ENCODE results near the gene MAP3K9.

MAP3K9 gene

DNA sequence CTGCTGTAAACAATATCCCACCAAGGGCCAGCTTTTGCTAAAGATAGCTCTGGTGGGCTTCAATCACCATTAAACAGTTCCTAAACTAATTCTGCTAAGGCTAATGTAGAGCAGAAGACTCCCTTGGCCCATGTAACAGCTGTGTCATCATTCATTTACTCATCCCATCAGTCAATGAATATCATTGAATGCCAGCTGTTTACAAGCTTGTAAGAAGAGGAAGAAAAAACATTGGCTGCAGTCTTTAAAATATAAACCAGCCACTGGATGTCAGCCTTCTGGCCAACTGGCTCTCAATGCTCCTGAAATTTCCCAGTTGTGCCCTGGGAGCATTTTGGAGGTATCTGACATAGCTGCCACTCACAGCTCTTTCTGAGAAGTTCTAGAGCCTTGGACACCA lies 18.0 kb upstream of the MAP3K9 start:
- H2AFZ ChIP-seq (ENCODE audit: low read length) = no peak overlapping the region
- H3K9me2 ChIP-seq (replicated peaks; ENCODE audit: low read depth, low read length) = no peaks in the 10 kb centered on the region
- no peaks in the 10 kb centered on the region for H3K27me3 ChIP-seq (ENCODE audit: insufficient read depth, low read length, poor library complexity, severe bottlenecking)
- no peak overlapping the region for H3K4me2 ChIP-seq (ENCODE audit: low read depth, low read length, poor library complexity, severe bottlenecking)
- no peaks in the 10 kb centered on the region for H3K36me3 ChIP-seq (ENCODE audit: insufficient read depth, low read length)
- H3K4me1 ChIP-seq (ENCODE audit: insufficient read depth, low read length, poor library complexity, severe bottlenecking) = peaks cover 9% of the 10 kb centered on the region
- H3K9ac ChIP-seq (ENCODE audit: low read depth, low read length, poor library complexity, severe bottlenecking) = no peak overlapping the region
- TF ChIP-seq, protein P1, sequence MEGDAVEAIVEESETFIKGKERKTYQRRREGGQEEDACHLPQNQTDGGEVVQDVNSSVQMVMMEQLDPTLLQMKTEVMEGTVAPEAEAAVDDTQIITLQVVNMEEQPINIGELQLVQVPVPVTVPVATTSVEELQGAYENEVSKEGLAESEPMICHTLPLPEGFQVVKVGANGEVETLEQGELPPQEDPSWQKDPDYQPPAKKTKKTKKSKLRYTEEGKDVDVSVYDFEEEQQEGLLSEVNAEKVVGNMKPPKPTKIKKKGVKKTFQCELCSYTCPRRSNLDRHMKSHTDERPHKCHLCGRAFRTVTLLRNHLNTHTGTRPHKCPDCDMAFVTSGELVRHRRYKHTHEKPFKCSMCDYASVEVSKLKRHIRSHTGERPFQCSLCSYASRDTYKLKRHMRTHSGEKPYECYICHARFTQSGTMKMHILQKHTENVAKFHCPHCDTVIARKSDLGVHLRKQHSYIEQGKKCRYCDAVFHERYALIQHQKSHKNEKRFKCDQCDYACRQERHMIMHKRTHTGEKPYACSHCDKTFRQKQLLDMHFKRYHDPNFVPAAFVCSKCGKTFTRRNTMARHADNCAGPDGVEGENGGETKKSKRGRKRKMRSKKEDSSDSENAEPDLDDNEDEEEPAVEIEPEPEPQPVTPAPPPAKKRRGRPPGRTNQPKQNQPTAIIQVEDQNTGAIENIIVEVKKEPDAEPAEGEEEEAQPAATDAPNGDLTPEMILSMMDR (conservative IDR thresholded peaks at IDR 0.05; ENCODE audit: low read length) = no peak
- no peak for TF ChIP-seq EZH2phosphoT487 (IDR thresholded peaks at IDR 0.05; ENCODE audit: borderline replicate concordance)
- no peaks in the 10 kb centered on the region for H3F3A ChIP-seq (ENCODE audit: low read depth)
- no peaks in the 10 kb centered on the region for H4K20me1 ChIP-seq (ENCODE audit: insufficient read depth, low read length, poor library complexity, severe bottlenecking)
- H3K4me3 ChIP-seq (ENCODE audit: low read length, poor library complexity, severe bottlenecking) = no peak overlapping the region
- H3K9me3 ChIP-seq (ENCODE audit: insufficient read depth, low read depth, low read length) = no peaks in the 10 kb centered on the region
- no peaks in the 10 kb centered on the region for H3K79me2 ChIP-seq (ENCODE audit: insufficient read depth, low read length)

DNA sequence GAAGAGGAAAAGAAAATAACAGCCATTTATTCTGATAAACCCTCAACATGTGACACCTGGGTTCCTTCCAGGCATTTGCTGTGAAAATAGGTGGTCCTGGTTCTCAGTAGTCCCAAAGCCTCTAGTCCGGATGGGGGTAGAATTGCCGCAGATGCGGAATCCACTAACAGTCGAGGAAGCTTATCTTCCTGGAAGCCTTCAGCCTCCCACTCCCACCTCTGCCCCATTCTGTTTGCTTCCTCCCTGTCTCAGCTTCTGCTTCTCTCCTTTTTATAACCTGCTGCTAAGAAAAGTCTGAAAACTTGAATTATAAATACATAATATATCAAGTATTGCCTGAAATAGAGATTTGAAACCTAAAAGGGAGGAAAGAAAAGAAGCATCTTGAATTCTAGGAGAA lies 14.0 kb upstream of the MAP3K9 start:
- H3K4me1 ChIP-seq (ENCODE audit: insufficient read depth, low read length, poor library complexity, severe bottlenecking) = peaks cover 20% of the 10 kb centered on the region
- TF ChIP-seq, protein P1 (conservative IDR thresholded peaks at IDR 0.05; ENCODE audit: low read length) = no peak
- no peak for TF ChIP-seq EZH2phosphoT487 (IDR thresholded peaks at IDR 0.05; ENCODE audit: borderline replicate concordance)
- H3K27me3 ChIP-seq (ENCODE audit: insufficient read depth, low read length, poor library complexity, severe bottlenecking) = peaks cover 11% of the 10 kb centered on the region
- no peaks in the 10 kb centered on the region for H3K79me2 ChIP-seq (ENCODE audit: insufficient read depth, low read length)
- no peaks in the 10 kb centered on the region for H3K36me3 ChIP-seq (ENCODE audit: insufficient read depth, low read length)
- peak overlapping the region; percentile 82 for H3K4me3 ChIP-seq (ENCODE audit: low read length, poor library complexity, severe bottlenecking)
- no peak overlapping the region for H2AFZ ChIP-seq (ENCODE audit: low read length)
- peak overlapping the region; percentile 78 for H3K9ac ChIP-seq (ENCODE audit: low read depth, low read length, poor library complexity, severe bottlenecking)
- H4K20me1 ChIP-seq (ENCODE audit: insufficient read depth, low read length, poor library complexity, severe bottlenecking) = no peaks in the 10 kb centered on the region
- H3K9me3 ChIP-seq (ENCODE audit: insufficient read depth, low read depth, low read length) = no peaks in the 10 kb centered on the region
- no peaks in the 10 kb centered on the region for H3K9me2 ChIP-seq (replicated peaks; ENCODE audit: low read depth, low read length)
- H3K4me2 ChIP-seq (ENCODE audit: low read depth, low read length, poor library complexity, severe bottlenecking) = peak overlapping the region; percentile 90
- H3F3A ChIP-seq (ENCODE audit: low read depth) = no peaks in the 10 kb centered on the region

DNA sequence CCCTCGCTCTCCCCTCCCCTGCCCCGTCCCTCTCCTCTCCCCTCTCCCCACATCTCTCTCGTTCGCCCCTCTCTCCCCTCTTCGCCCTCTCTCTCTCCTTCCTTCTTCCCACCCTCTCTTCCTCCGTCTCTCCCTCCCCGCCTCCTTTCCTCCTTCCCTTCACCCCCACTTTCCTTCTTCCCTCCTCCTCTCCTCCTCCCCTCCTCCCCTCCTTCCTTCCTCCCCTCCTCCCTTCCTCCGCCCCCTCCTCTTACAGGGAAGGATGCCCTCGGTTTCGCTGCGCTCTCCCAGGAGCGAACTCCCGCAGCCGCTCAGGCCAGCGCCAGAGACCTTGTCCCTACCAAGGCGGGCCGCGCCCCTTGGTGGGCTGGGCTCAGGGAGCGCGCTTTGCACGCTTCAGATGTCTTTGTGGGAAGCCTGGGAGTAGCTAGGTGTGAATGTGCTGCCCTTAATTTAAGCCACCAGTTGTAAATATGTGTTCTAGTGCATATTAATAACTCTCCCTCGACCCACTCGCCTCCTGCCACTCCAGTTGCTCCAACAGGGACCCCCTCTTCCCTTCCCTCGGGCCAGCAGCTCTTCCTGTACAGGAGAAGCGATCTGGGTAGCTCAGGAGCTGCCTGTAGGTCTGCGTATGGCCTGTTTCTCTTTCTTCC lies 13.3 kb upstream of the MAP3K9 start:
- Histone ChIP-seq H3K27me3 (ENCODE audit: insufficient read depth, low read length, poor library complexity, severe bottlenecking) (peaks cover 11% of the 10 kb centered on the region), H3K36me3 (ENCODE audit: insufficient read depth, low read length) (no peaks in the 10 kb centered on the region), H3K79me2 (ENCODE audit: insufficient read depth, low read length) (no peaks in the 10 kb centered on the region), H2AFZ (ENCODE audit: low read length) (peak overlapping the region; percentile 99), H3F3A (ENCODE audit: low read depth) (no peaks in the 10 kb centered on the region), H3K9ac (ENCODE audit: low read depth, low read length, poor library complexity, severe bottlenecking) (peak overlapping the region; percentile 78), H4K20me1 (ENCODE audit: insufficient read depth, low read length, poor library complexity, severe bottlenecking) (no peaks in the 10 kb centered on the region), H3K4me2 (ENCODE audit: low read depth, low read length, poor library complexity, severe bottlenecking) (peak overlapping the region; percentile 90), H3K9me3 (ENCODE audit: insufficient read depth, low read depth, low read length) (no peaks in the 10 kb centered on the region), H3K9me2 (replicated peaks; ENCODE audit: low read depth, low read length) (no peaks in the 10 kb centered on the region), H3K4me3 (ENCODE audit: low read length, poor library complexity, severe bottlenecking) (peak overlapping the region; percentile 82), H3K4me1 (ENCODE audit: insufficient read depth, low read length, poor library complexity, severe bottlenecking) (peaks cover 20% of the 10 kb centered on the region)
- TF ChIP-seq EZH2phosphoT487 (IDR thresholded peaks at IDR 0.05; ENCODE audit: borderline replicate concordance) = no peak
- TF ChIP-seq, protein P1 (conservative IDR thresholded peaks at IDR 0.05; ENCODE audit: low read length) = no peak

Measured in Loucy (cell line).